ENCODE measurements around the gene BCAM. TPM values are rescaled to one million over a fixed set of nuclear protein-coding genes. Genes with fewer than 3 reads are reported as not detected.

The BCAM gene
- total RNA-seq, 4 donors from 2014 or later: 37.0 to 55.0 (median 43.0) TPM

GRCh38 chr19:44795398-44795987 is 13.4 kb upstream of the BCAM start:
- TF ChIP-seq, protein P1, sequence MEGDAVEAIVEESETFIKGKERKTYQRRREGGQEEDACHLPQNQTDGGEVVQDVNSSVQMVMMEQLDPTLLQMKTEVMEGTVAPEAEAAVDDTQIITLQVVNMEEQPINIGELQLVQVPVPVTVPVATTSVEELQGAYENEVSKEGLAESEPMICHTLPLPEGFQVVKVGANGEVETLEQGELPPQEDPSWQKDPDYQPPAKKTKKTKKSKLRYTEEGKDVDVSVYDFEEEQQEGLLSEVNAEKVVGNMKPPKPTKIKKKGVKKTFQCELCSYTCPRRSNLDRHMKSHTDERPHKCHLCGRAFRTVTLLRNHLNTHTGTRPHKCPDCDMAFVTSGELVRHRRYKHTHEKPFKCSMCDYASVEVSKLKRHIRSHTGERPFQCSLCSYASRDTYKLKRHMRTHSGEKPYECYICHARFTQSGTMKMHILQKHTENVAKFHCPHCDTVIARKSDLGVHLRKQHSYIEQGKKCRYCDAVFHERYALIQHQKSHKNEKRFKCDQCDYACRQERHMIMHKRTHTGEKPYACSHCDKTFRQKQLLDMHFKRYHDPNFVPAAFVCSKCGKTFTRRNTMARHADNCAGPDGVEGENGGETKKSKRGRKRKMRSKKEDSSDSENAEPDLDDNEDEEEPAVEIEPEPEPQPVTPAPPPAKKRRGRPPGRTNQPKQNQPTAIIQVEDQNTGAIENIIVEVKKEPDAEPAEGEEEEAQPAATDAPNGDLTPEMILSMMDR (IDR thresholded peaks at IDR 0.05): no peak
- no peak for ATAC-seq (ENCODE audit: low FRiP score)

DNA sequence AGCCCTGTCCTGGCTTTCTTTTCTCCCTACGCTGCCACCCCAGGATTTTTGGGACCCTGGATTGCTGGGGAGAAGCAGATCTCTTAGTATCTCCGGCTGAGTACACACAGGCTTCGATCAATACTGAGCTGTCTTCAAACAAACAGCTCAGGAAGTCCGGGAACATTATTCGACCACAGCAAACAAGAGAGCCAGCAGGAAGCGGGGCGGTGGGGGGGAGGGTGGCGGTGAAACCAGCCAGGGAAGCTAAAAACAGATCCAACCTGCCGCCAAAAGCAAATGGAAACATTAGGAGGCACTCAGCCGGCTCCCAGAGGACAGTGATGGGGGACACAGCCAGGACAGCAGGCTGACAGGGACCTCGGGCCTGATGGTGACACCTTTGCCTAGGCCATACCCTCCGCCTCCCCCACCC is 12.2 kb upstream of the BCAM start:
- no peak for DNase-seq (ENCODE audit: low spot score)
- TF ChIP-seq, protein P1 (IDR thresholded peaks at IDR 0.05): no peak
- ATAC-seq (ENCODE audit: low FRiP score): no peak

More at GRCh38 chr19:44795398-44795987, 13.4 kb upstream of the BCAM start:
- no peak for DNase-seq (ENCODE audit: low spot score)

DNA sequence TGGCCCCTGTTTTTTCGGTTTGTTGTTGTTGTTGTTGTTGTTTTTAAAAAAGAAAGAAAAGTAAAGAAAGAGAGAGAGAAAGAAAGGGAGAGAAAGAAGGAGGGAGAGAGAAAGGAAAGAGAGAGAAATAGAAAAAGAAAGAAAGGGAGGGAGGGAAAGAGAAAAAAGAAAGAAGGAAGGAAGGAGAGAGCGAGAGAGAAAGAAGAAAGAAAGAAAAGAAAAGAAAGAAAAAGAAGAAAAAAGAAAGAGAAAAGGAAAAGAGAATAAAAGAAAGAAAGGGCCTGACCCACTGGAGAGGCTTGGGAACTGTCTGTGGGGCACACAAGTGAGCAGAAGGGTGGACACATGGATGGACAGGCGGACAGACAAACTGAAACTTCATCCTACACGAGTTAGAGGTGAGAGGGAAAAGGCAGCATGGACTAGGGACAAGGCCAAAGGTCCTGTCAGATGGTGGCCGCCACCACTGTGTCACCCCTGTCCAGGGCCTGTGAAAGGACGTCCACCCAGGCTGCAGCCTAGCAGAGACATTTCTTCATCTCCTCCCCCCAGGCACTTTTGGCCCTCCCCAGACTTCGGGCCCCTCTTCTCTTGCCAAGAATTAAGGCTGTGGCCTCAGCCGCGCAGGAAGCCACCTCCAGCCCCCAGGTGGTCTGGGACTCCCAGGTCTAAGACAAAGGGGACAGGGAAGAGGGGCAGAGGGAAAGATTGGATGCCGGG is 9.1 kb upstream of the BCAM start:
- no peak for ATAC-seq (ENCODE audit: low FRiP score)
- TF ChIP-seq, protein P1 (IDR thresholded peaks at IDR 0.05): no peak

DNA sequence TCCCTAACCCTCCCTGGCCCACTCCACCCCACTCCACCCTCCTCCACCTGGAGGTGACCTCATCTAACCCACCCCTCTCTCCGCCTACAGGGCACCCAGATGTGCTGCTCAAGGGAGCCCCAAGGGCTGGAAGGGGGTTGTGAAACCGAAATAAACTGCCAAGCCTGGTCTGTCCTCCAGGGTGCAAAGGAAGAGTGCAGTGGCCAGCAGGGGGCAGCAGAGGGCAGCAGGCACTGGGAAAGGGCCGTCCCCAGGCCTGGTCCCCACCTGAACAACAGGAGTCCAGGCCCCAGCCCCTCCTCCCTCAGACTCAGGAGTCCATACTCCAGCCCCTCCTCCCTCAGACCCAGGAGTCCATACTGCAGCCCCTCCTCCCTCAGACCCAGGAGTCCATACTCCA is 8.4 kb upstream of the BCAM start:
- TF ChIP-seq, protein P1 (IDR thresholded peaks at IDR 0.05): peak in 2 of 3 donors; percentile 46 to 84
- ATAC-seq (ENCODE audit: low FRiP score): peak; percentile 83

More for the DNA sequence above, 9.1 kb upstream of the BCAM start:
- no peak for DNase-seq (ENCODE audit: low spot score)

DNA sequence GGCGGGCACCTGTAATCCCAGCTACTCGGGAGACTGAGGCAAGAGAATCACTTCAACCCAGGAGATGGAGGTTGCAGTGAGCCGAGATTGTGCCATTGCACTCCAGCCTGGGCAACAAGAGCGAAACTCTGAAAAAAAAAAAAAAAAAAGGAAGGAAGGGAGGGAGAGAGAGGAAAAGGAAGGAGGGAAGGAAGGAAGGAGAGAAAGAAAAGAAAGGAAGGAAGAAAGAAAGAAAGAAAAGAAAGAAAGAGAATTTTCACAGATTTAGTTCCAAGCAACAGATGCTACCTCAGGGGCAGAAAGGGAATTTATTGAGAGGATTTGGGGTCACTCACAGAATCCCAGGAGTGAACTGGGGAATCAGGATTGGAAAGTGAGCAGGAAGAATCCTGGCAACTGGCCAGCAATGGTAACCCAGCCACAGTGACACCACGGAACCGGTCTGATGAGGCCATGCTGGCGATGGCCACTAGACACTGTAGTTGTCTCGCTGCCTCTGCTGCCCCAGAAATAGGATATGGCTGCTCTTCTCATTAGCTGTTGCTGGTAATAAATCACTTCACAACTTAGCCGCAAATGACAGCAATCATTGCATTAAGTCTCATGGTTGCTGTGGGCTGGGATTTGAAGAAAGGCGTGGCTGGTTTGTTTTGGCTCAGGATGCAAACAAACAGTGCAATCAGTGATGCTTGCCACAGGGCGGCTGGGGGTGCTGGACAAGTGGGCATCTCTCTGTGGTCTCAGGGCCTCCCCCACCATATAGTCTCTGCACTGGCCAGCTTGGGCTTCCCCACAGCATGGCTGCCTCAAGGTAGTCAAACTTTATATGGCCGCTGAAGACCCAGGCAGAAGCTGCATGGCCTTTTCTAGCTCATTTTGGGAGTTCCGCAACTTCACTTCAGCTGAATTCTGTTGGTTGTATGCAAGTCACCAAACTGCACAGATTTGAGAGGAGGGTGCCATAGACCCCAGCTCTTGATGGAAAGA is 5.2 kb upstream of the BCAM start:
- ATAC-seq (ENCODE audit: low FRiP score): no peak
- TF ChIP-seq, protein P1 (IDR thresholded peaks at IDR 0.05): no peak
- DNase-seq (ENCODE audit: low spot score): no peak

More for the DNA sequence above, 8.4 kb upstream of the BCAM start:
- DNase-seq (ENCODE audit: low spot score): peak; percentile 88

GRCh38 chr19:44806291-44806690 is 2.6 kb upstream of the BCAM start:
- no peak for ATAC-seq (ENCODE audit: low FRiP score)
- DNase-seq (ENCODE audit: low spot score): no peak
- TF ChIP-seq, protein P1 (IDR thresholded peaks at IDR 0.05): no peak

All from omental fat pad (tissue), 4 donors.